H9 (cell line): Measurements from ENCODE around the gene ERCC5. TPM values are rescaled to one million over a fixed set of nuclear protein-coding genes. Genes with fewer than 3 reads are reported as not detected.

Experiments used
- DNase-seq: peaks from one replicate; pipeline ENCODE4 v3.0.0-alpha.2; 2017
- H2AFZ ChIP-seq: one replicate; pipeline ENCODE4 v1.6.1; 2013; ENCODE audit warnings: mild to moderate bottlenecking, low read length, control low read depth, moderate library complexity
- H2AK5ac ChIP-seq: 2 replicates; pipeline ENCODE4 v1.6.1; 2013; ENCODE audit warnings: low read length, control low read depth, mixed read lengths; ENCODE audit not compliant: insufficient read length
- H2BK120ac ChIP-seq: one replicate; pipeline ENCODE4 v1.6.1; 2013; ENCODE audit warnings: low read depth, mild to moderate bottlenecking, low read length, control low read depth, inconsistent platforms; ENCODE audit not compliant: poor library complexity, severe bottlenecking
- H2BK12ac ChIP-seq: 2 replicates; pipeline ENCODE4 v1.6.1; 2013; ENCODE audit warnings: low read length, control low read depth, mixed read lengths, low read depth; ENCODE audit not compliant: insufficient read length
- H2BK15ac ChIP-seq: 2 replicates; pipeline ENCODE4 v1.6.1; 2013; ENCODE audit warnings: low read depth, low read length, control low read depth
- H2BK20ac ChIP-seq: one replicate; pipeline ENCODE4 v1.6.1; 2013; ENCODE audit warnings: low read depth, mild to moderate bottlenecking, low read length, control low read depth, inconsistent platforms; ENCODE audit not compliant: poor library complexity, severe bottlenecking
- H2BK5ac ChIP-seq: 2 replicates; pipeline ENCODE4 v1.6.1; 2013; ENCODE audit warnings: low read length, control low read depth, mixed read lengths; ENCODE audit not compliant: insufficient read length
- H3K14ac ChIP-seq: 2 replicates; pipeline ENCODE4 v1.6.1; 2013; ENCODE audit warnings: low read length, control low read depth; ENCODE audit not compliant: insufficient read depth
- H3K18ac ChIP-seq: 2 replicates; pipeline ENCODE4 v1.6.1; 2013; ENCODE audit warnings: low read depth, mild to moderate bottlenecking, mixed read lengths, low read length, control low read depth; ENCODE audit not compliant: insufficient read length
- H3K23ac ChIP-seq: 2 replicates; pipeline ENCODE4 v1.6.1; 2013; ENCODE audit warnings: low read length, control low read depth, mixed read lengths, low read depth; ENCODE audit not compliant: insufficient read length
- H3K23me2 ChIP-seq: 2 replicates; pipeline ENCODE4 v1.6.1; 2013; ENCODE audit warnings: low read depth, mild to moderate bottlenecking, mixed read lengths, low read length, control low read depth; ENCODE audit not compliant: insufficient read length, poor library complexity, severe bottlenecking
- H3K27ac ChIP-seq: 2 replicates; pipeline ENCODE4 v1.5.1; 2013; ENCODE audit warnings: low read length, control low read depth, mixed read lengths, low read depth; ENCODE audit not compliant: insufficient read length
- H3K27me3 ChIP-seq: 2 replicates; pipeline ENCODE4 v1.6.1; 2013; ENCODE audit warnings: low read length, control low read depth, inconsistent platforms; ENCODE audit not compliant: insufficient read depth
- H3K4ac ChIP-seq: 2 replicates; pipeline ENCODE4 v1.6.1; 2013; ENCODE audit warnings: low read depth, mild to moderate bottlenecking, control low read depth, inconsistent platforms, low read length, moderate library complexity
- H3K4me1 ChIP-seq: 2 replicates; pipeline ENCODE4 v1.6.1; 2013; ENCODE audit warnings: low read length, control low read depth, inconsistent platforms; ENCODE audit not compliant: insufficient read depth
- H3K4me2 ChIP-seq: 2 replicates; pipeline ENCODE4 v1.6.1; 2013; ENCODE audit warnings: low read length, control low read depth, mixed read lengths; ENCODE audit not compliant: insufficient read length, insufficient read depth
- H3K56ac ChIP-seq: 2 replicates; pipeline ENCODE4 v1.6.1; 2013; ENCODE audit warnings: low read depth, mild to moderate bottlenecking, mixed read lengths, low read length, control low read depth; ENCODE audit not compliant: insufficient read length
- H3K79me1 ChIP-seq: 2 replicates; pipeline ENCODE4 v1.6.1; 2013; ENCODE audit warnings: low read depth, mild to moderate bottlenecking, moderate library complexity, low read length, control low read depth, inconsistent platforms; ENCODE audit not compliant: insufficient read depth, poor library complexity, severe bottlenecking
- H3K79me2 ChIP-seq: 2 replicates; pipeline ENCODE4 v1.6.1; 2013; ENCODE audit warnings: low read length, control low read depth, inconsistent platforms; ENCODE audit not compliant: insufficient read depth
- H3K9ac ChIP-seq: 2 replicates; pipeline ENCODE4 v1.6.1; 2013; ENCODE audit warnings: low read length, control low read depth, mixed read lengths; ENCODE audit not compliant: insufficient read length; ENCODE audit errors: extremely low read depth
- H3K9me3 ChIP-seq: one replicate; pipeline ENCODE4 v1.6.1; 2013; ENCODE audit warnings: low read depth, low read length, inconsistent platforms; ENCODE audit not compliant: control insufficient read depth
- H3T11ph ChIP-seq: one replicate; pipeline ENCODE4 v1.6.1; 2013; ENCODE audit warnings: mild to moderate bottlenecking, low read length, control low read depth, inconsistent platforms
- H4K20me1 ChIP-seq: one replicate; pipeline ENCODE4 v1.6.1; 2013; ENCODE audit not compliant: control insufficient read depth, insufficient read length, insufficient read depth
- H4K5ac ChIP-seq: 2 replicates; pipeline ENCODE4 v1.6.1; 2013; ENCODE audit warnings: low read depth, mild to moderate bottlenecking, mixed read lengths, low read length, control low read depth; ENCODE audit not compliant: insufficient read length
- H4K8ac ChIP-seq: replicated peaks from 2 replicates; pipeline ENCODE4 v1.6.1; 2013; ENCODE audit warnings: low read length, control low read depth, mixed read lengths, low read depth; ENCODE audit not compliant: insufficient read length
- H4K91ac ChIP-seq: 2 replicates; pipeline ENCODE4 v1.6.1; 2013; ENCODE audit warnings: low read depth, mild to moderate bottlenecking, moderate library complexity, mixed read lengths, low read length, control low read depth; ENCODE audit not compliant: insufficient read length
- H3K27ac Mint-ChIP-seq, 3 experiments: 2 replicates in 2 of 3; 3 replicates in 1 of 3; pipeline ENCODE4 v1.8.0; 2020 to 2021; ENCODE audit warnings: mixed read lengths in 3 of 3, mild to moderate bottlenecking in 1 of 3, moderate library complexity in 1 of 3
- H3K27me3 Mint-ChIP-seq: 2 replicates; pipeline ENCODE4 v1.8.0; 2021; ENCODE audit warnings: low read depth, mild to moderate bottlenecking, moderate library complexity, mixed read lengths
- H3K36me3 Mint-ChIP-seq, 3 experiments: 2 replicates in 2 of 3; 3 replicates in 1 of 3; pipeline ENCODE4 v1.8.0; 2020 to 2021; ENCODE audit warnings: low read depth in 3 of 3, mixed read lengths in 3 of 3; ENCODE audit not compliant: insufficient read depth in 1 of 3
- H3K4me1 Mint-ChIP-seq, 2 experiments: 2 replicates each; pipeline ENCODE4 v1.8.0; 2020; ENCODE audit warnings: mixed read lengths in 2 of 2
- H3K4me3 Mint-ChIP-seq, 2 experiments: 2 replicates in 1 of 2; 3 replicates in 1 of 2; pipeline ENCODE4 v1.8.0; 2020 to 2021; ENCODE audit warnings: mild to moderate bottlenecking in 2 of 2, mixed read lengths in 2 of 2, moderate library complexity in 1 of 2
- H3K9me3 Mint-ChIP-seq, 2 experiments: 2 replicates in 1 of 2; 3 replicates in 1 of 2; pipeline ENCODE4 v1.8.0; 2020; ENCODE audit warnings: mild to moderate bottlenecking in 2 of 2, mixed read lengths in 2 of 2, moderate library complexity in 1 of 2
- CTCF ChIP-seq: fragments of 200-600 bp; sonication (generic); conservative IDR thresholded peaks from 3 replicates; pipeline ENCODE4 v1.8.0; 2021; ENCODE audit warnings: antibody characterized with exemption, mild to moderate bottlenecking
- WGBS: extraction: QIAGEN DNeasy Blood & Tissue Kit; methylation state at CpG from one replicate; pipeline ENCODE4 v1.1.7; 2013; ENCODE audit warnings: missing lambda C conversion rate, low lambda C conversion rate, mixed read lengths; ENCODE audit not compliant: insufficient read length; ENCODE audit errors: extremely low coverage; 5-methylcytosine and 5-hydroxymethylcytosine counted together
- total RNA-seq: library from RNA; stranded (reverse); gene quantifications from 2 replicates; pipeline ENCODE4 v1.2.1, GENCODE V29; 2021

ERCC5 gene
- total RNA-seq, 1 experiment from 2014 or later: 26.8 TPM

- no peak for TF ChIP-seq CTCF
- Histone ChIP-seq H2BK20ac (no peak overlapping the region), H3K14ac (no peak overlapping the region), H3K9me3 (no peaks in the 10 kb centered on the region), H2AK5ac (no peak overlapping the region), H3K23me2 (no peaks in the 10 kb centered on the region), H3K27ac (no peak overlapping the region), H3K9ac (no peak overlapping the region), H3T11ph (no peak overlapping the region), H3K4me2 (no peak overlapping the region), H4K91ac (no peak overlapping the region), H3K4ac (no peak overlapping the region), H3K27me3 (no peaks in the 10 kb centered on the region), H2BK5ac (no peak overlapping the region), H3K56ac (no peak overlapping the region), H4K20me1 (no peaks in the 10 kb centered on the region), H3K23ac (no peak overlapping the region), H2BK12ac (no peak overlapping the region), H3K4me1 (no peaks in the 10 kb centered on the region), H3K18ac (no peak overlapping the region), H2BK120ac (no peak overlapping the region), H4K8ac (no peak overlapping the region), H3K79me1 (no peaks in the 10 kb centered on the region), H2BK15ac (no peak overlapping the region), H3K79me2 (no peaks in the 10 kb centered on the region), H4K5ac (no peak overlapping the region), H2AFZ (no peak overlapping the region)
- no peak overlapping the region for H3K4me3 Mint-ChIP-seq
- no peak overlapping the region for H3K27ac Mint-ChIP-seq
- no peak for DNase-seq
- H3K27me3 Mint-ChIP-seq: no peaks in the 10 kb centered on the region
- no peaks in the 10 kb centered on the region for H3K36me3 Mint-ChIP-seq
- no peaks in the 10 kb centered on the region for H3K9me3 Mint-ChIP-seq
- H3K4me1 Mint-ChIP-seq: peaks cover 9% of the 10 kb centered on the region in 2 experiments
- WGBS: no CpG with 5 or more reads among the region's 2 CpGs
Measured at GRCh38 chr13:102907016-102907756, 61.4 kb downstream of the ERCC5 start.
